A172 (cell line): Measurements from ENCODE around the gene STIM1. TPM values are rescaled to one million over a fixed set of nuclear protein-coding genes. Genes with fewer than 3 reads are reported as not detected.

Experiments used
- DNase-seq: peaks from one replicate; pipeline ENCODE4 v3.0.0-alpha.2; 2015; ENCODE audit warnings: low spot score
- total RNA-seq: library from RNA; depleted of rRNA; stranded (reverse); fragments of >200 nt; shearing (Covaris generic); gene quantifications from 2 replicates; pipeline ENCODE4 v1.2.3, GENCODE V29; 2014

The STIM1 gene
- total RNA-seq, 1 experiment from 2014 or later, result 23.6 TPM

GRCh38 chr11:3830730-3831129, 24.7 kb upstream of the STIM1 start:
- no peak for DNase-seq

- DNase-seq, result no peak
Measured at GRCh38 chr11:3831378-3832239, 23.9 kb upstream of the STIM1 start.

GRCh38 chr11:3832816-3833215, 22.6 kb upstream of the STIM1 start:
- DNase-seq, result no peak

- no peak for DNase-seq
Measured at GRCh38 chr11:3833449-3833848, 22.0 kb upstream of the STIM1 start.

- no peak for DNase-seq
Measured at GRCh38 chr11:3834349-3834663, 21.2 kb upstream of the STIM1 start.

- DNase-seq, result no peak
Measured at GRCh38 chr11:3834664-3835461, 20.6 kb upstream of the STIM1 start.

GRCh38 chr11:3835751-3836150, 19.7 kb upstream of the STIM1 start:
- DNase-seq, result no peak

- no peak for DNase-seq
Measured at GRCh38 chr11:3836903-3837302, 18.6 kb upstream of the STIM1 start.

- no peak for DNase-seq
Measured at GRCh38 chr11:3837793-3838192, 17.7 kb upstream of the STIM1 start.

GRCh38 chr11:3838504-3838903, 17.0 kb upstream of the STIM1 start:
- DNase-seq, result no peak

- no peak for DNase-seq
Measured at GRCh38 chr11:3840004-3840869, 15.2 kb upstream of the STIM1 start.

- DNase-seq, result peak; percentile 82
Measured at GRCh38 chr11:3840870-3841425, 14.5 kb upstream of the STIM1 start, which contains the start of gene RHOG. Gene RHOG (minus strand): TSS chr11:3840959. CDS start chr11:3828138, 12,821 bp downstream.

GRCh38 chr11:3841426-3842350, 13.8 kb upstream of the STIM1 start:
- peak; percentile 80 for DNase-seq

GRCh38 chr11:3843326-3843725, 12.1 kb upstream of the STIM1 start:
- no peak for DNase-seq

- DNase-seq, result no peak
Measured at GRCh38 chr11:3845246-3845645, 10.2 kb upstream of the STIM1 start.

GRCh38 chr11:3845670-3846069, 9.8 kb upstream of the STIM1 start:
- no peak for DNase-seq

GRCh38 chr11:3849297-3849874, 6.1 kb upstream of the STIM1 start:
- peak; percentile 41 for DNase-seq

GRCh38 chr11:3853545-3853842, 2.0 kb upstream of the STIM1 start:
- no peak for DNase-seq

GRCh38 chr11:3853899-3854659, 1.4 kb upstream of the STIM1 start:
- DNase-seq, result no peak

GRCh38 chr11:3854660-3854976, 846 bp upstream of the STIM1 start:
- DNase-seq, result no peak
